ENCODE measurements around the gene KRT37.

GRCh38 chr17:41440531-41441033 lies 16.2 kb upstream of the KRT37 start, which contains the start of gene KRT38:
- TF ChIP-seq CTCF (IDR thresholded peaks at IDR 0.05): no peak
- TF ChIP-seq POLR2A (IDR thresholded peaks at IDR 0.05): no peak

Measured in body of pancreas (tissue), 4 donors.